ENCODE measurements around the gene MBD3L2B. TPM values are rescaled to one million over a fixed set of nuclear protein-coding genes. Genes with fewer than 3 reads are reported as not detected.
A peak's percentile ranks its signal among the peaks of the same experiment; 100 is the strongest.

The MBD3L2B gene
- total and polyA plus RNA-seq, 5 experiments from 2014 or later: not detected

GRCh38 chr19:6970443-6970842 lies 50.8 kb downstream of the MBD3L2B start:
- H3K9me3 Mint-ChIP-seq: no peaks in the 10 kb centered on the region
- peaks cover 0 to 9% (median 5%) of the 10 kb centered on the region in 4 donors for H3K4me1 Mint-ChIP-seq
- H3K27me3 Mint-ChIP-seq: no peaks in the 10 kb centered on the region
- no peak overlapping the region for H3K4me3 Mint-ChIP-seq
- no peak for ATAC-seq
- no peak for DNase-seq
- peak overlapping the region in 3 of 10 donors; percentile 27 to 63 (median 60) for H3K27ac Mint-ChIP-seq
- POLR2A ChIA-PET: interaction anchor here (0.5 to 0.6 kb wide), 2 partner anchors 20 to 28 kb away, joined by 3 to 4 read pairs; no protein-coding TSS in a partner anchor
- H3K36me3 Mint-ChIP-seq: no peaks in the 10 kb centered on the region

- H3K4me1 Mint-ChIP-seq: peaks cover 0 to 9% (median 5%) of the 10 kb centered on the region in 4 donors
- POLR2A ChIA-PET: interaction anchor here (0.5 kb wide), 1 partner anchor 20 kb away, joined by 3 read pairs; no protein-coding TSS in a partner anchor
- DNase-seq: no peak
- H3K9me3 Mint-ChIP-seq: no peaks in the 10 kb centered on the region
- no peak for ATAC-seq
- peak overlapping the region in 1 of 10 donors; percentile 73 for H3K27ac Mint-ChIP-seq
- H3K36me3 Mint-ChIP-seq: no peaks in the 10 kb centered on the region
- H3K27me3 Mint-ChIP-seq: no peaks in the 10 kb centered on the region
- no peak overlapping the region for H3K4me3 Mint-ChIP-seq
These were observed 51.2 kb downstream of the MBD3L2B start for GRCh38 chr19:6970021-6970420.

- POLR2A ChIA-PET: no interaction called here
- Mint-ChIP-seq H3K4me1 (peaks cover 0 to 9% (median 5%) of the 10 kb centered on the region in 4 donors), H3K4me3 (no peak overlapping the region), H3K27me3 (no peaks in the 10 kb centered on the region), H3K9me3 (no peaks in the 10 kb centered on the region), H3K27ac (no peak overlapping the region), H3K36me3 (no peaks in the 10 kb centered on the region)
- ATAC-seq (no peak), DNase-seq (no peak)
These were observed 51.7 kb downstream of the MBD3L2B start for GRCh38 chr19:6969490-6969889.

Other genes starting within 250 kb of the MBD3L2B start
- 10 to 100 TPM; 79.5 to 85.0 TPM for gene VAV1, start 248.7 kb downstream of the MBD3L2B start, total RNA-seq
- gene VAV1, start 248.7 kb downstream of the MBD3L2B start, polyA plus RNA-seq: 10 to 100 TPM; 18.7 to 27.9 (median 19.9) TPM
- 1 to 10 TPM; 2.3 to 2.8 TPM for gene ADGRE1, start 133.9 kb downstream of the MBD3L2B start, total RNA-seq
- gene ADGRE1, start 133.9 kb downstream of the MBD3L2B start, polyA plus RNA-seq: 1 to 10 TPM in 1 of 3 donors, under 1 TPM in 2; 0.35 to 2.5 (median 0.55) TPM
- not detected for gene MBD3L5, start 9.1 kb upstream of the MBD3L2B start, total RNA-seq
- not detected for gene MBD3L5, start 9.1 kb upstream of the MBD3L2B start, polyA plus RNA-seq
- not detected for gene MBD3L4, start 18.7 kb upstream of the MBD3L2B start, total RNA-seq
- gene MBD3L4, start 18.7 kb upstream of the MBD3L2B start, polyA plus RNA-seq: not detected
- not detected for gene MBD3L2, start 27.9 kb upstream of the MBD3L2B start, total RNA-seq
- not detected for gene MBD3L2, start 27.9 kb upstream of the MBD3L2B start, polyA plus RNA-seq
- not detected for gene MBD3L3, start 37.2 kb upstream of the MBD3L2B start, total RNA-seq
- gene MBD3L3, start 37.2 kb upstream of the MBD3L2B start, polyA plus RNA-seq: not detected
- gene ZNF557, start 48.3 kb upstream of the MBD3L2B start, total RNA-seq: 10 to 100 TPM; 29.6 to 31.5 TPM
- gene ZNF557, start 48.3 kb upstream of the MBD3L2B start, polyA plus RNA-seq: 1 to 10 TPM; 4.4 to 7.5 (median 7.4) TPM